GM18526 (cell line): ENCODE measurements around the gene EXOC4.

ENCODE experiments used
- POLR2A ChIP-seq: IDR thresholded peaks from 3 replicates; pipeline ENCODE4 v1.6.1; 2011; ENCODE audit not compliant: insufficient read length; ENCODE audit errors: extremely low read depth

Gene EXOC4

DNA sequence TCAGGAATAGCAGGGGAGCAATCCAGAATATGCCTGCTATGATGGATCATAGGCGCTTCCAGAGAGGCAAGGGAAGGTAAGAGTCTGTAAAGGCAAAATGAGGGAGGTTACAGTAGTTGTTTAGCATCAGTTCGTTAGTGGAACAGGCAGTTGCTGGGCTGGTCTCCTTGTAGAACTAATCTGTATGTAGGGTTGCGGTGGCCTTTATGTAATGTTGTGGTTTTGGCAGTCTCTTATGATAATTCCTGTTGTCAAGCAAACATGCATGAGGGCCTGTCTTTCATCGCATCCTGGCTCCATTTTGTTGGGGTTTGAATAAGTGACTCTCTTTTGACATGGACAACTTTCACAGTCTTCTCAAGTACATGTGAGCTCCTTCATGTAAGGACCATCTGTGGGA, 446.5 kb downstream of the EXOC4 start:
- TF ChIP-seq POLR2A = no peak

DNA sequence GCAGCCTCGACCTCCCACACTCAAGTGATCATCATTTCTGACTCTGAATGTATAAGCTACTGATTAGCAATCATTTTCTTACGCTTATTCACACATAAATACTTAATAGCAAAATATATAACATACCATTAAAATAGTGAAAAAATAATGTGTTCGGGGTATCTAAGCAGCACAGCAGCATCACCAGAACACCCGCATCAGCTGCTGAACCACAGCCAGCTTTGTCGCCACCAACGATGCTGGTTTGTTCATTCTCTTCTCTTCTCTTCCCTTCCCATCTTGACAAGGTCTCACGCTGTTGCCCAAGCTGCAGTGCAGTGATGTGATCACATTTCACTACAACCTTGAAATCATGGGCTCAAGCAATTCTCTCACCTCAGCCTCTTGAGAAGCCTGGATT, 449.2 kb downstream of the EXOC4 start:
- TF ChIP-seq POLR2A = no peak

DNA sequence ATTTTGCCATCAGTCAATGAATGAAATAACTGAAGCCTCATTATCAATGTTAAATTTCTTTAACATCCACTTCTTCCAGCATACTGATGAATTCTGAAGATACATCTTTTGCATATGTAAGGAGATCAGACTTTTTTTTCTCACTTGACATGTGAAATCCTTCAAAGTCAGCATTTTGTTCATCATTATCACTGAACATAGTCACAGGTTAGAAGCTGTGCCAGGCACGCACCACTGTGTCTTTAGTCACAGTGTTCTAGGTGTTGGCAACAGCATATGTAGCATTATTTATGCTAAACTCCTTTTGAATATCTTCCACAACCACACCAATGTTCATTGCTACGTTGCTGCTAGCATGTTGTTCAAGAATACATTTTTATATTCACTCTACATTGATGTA, 450.1 kb downstream of the EXOC4 start:
- TF ChIP-seq POLR2A = no peak

DNA sequence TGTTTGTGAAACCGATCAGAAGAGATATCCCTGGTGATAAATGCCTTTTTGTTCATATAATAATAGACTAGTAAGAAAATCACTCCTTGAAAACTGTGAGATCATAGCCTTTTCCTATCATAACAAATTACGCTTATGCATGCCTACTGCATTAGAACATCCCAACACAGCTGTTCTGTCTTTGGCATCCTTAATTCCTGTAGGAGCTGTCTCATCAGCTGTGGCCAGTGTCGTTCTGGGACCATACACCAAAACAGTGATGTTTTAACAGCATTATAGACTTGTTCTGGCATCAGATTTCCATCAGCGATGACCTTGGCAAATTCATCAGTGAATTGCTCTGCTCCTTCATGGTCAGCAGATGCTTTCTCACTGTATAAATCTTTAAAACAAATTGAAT, 450.7 kb downstream of the EXOC4 start:
- no peak for TF ChIP-seq POLR2A

DNA sequence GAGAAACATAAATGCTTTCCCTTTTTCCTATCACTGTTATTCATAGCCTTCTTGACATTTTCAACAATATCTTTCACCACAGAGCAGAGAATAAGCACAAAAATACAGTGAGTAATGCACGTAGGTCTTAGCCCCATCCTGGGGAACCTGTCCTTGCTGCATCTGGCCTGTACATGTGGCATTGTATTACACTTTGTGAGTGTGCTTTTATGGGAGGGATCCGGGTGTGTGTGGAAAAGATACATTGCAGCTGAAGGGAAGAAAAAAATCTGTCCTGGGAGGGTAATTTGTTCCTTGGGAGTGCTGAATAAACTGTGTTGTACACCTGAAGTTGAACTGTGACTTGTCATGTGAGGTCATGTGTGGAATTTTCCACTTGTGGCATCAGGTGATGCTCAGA, 451.6 kb downstream of the EXOC4 start:
- no peak for TF ChIP-seq POLR2A

DNA sequence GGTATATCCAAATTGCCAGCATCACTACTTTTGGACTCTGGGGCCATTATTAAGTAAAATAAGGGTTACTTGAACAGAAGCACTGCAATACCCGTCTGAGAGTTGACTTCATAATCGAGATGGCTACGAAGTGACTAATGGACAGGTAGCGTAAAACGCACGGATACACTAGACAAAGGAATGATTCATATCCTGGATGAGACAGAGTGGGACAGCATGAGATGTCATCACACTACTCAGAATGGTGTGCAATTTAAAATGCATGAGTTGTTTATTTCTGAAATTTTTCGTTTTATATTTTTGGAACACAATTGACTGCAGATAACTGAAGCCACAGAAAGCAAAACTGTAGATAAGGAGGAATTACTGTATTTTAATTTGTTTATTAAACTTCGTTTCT, 452.7 kb downstream of the EXOC4 start:
- no peak for TF ChIP-seq POLR2A

DNA sequence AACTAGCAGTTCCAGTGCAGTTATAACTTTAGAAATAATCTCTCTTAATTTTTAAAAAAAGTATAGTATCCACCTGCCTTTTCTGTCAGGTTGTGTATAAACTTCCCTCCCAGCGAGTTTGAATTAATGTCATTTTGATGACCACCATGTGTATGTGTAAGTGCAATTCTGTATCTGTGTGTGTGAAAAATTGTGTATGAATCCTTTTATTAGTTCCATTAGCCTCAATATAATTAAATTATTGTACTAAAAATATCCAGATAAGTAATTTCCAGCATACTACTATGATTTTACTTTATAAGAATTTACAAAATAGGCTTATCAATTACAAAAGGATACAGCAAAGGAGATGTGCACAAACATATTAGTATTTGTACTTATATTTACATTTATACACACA, 453.1 kb downstream of the EXOC4 start:
- no peak for TF ChIP-seq POLR2A

DNA sequence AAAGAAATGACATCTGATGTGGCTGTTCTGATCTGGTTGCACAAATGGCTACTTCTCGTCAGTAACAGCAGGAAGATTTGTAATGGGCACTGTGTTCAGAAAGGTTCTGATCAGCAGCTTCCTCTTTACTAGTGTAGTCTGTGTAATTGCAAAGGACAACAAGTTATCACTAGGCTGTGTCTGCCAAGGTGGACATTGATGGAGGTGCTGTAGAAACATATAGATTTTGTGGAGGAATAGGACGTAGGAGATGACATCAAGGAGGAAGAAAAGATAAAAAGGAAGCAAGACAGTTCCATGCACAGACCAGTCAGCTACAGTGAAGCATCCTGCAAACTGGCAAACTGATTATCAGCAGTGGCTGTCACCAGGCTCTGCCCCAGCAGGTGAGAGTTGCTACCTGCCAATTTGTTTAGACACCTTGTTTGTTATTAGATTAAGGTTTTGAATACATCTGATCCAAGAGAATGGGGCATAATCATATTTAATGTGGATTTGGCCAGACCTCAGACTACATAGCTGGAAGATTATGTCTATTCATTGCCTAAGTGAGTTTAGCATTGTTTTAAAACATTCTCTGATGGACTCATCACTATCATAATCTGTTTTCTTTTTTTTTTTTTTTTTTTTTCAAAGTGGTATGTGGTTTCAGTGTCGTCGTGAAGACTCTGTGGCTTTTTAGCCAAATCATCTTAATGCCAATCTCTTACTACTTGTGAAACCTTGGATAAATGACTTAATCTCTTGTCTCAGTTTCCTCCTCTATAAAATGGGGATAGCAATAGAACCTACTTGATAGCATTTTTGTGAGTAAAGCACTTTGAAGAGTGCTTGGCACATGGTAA, 456.4 kb downstream of the EXOC4 start:
- TF ChIP-seq POLR2A = no peak

DNA sequence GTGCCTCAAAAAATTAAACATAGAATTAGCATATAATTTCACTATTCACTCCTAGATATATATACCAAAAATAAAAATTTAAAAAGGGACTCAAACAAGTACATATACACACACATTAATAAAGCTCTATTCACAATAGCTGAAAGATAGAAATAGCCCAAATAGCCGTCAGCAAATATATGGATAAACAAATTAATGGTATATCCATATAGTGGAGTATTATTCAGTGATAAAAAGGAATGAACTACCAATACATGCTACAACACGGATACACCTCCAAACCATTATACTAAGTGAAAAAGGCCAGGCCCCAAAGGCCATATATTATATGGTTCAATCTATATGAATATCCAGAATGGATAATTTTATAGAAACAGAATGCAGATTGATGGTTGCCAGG, 459.7 kb downstream of the EXOC4 start:
- TF ChIP-seq POLR2A = no peak

DNA sequence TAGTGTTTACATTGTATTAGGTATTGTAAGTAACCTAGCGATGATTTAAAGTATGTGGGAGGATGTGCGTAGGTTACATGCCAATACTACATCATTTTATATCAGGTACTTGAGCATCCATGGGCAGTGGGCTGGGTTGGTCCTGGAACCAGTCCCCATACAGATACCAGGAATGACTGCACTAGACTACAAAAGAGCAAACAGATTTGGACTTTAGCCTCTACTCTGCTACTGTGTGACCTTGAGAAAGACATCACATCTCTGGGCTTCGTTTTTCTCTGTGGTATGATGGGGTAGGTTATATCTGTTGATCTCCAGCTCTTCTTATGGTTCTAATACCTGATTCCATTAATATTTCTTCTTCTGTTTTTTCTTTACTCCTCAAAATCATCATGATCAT, 461.8 kb downstream of the EXOC4 start:
- no peak for TF ChIP-seq POLR2A

DNA sequence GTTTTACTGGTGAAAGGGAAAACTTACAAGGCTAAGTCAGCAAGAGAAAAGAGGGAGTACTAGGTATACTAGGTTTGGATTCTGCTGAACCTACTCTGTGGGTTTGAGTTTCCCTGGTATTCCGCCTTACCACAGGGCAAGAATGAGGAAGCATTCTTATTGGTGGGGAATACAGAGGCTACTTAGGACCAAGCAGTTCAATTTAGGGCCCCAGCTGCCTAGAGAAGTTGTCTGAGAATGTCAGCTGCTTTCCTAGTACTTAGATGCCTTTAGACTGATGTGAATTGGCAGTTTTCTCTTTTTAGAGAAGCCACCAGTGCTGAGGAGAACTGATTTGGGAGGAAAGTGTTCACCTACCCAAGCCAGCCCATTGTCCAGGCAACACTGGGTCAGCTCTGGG, 465.3 kb downstream of the EXOC4 start:
- TF ChIP-seq POLR2A = no peak

DNA sequence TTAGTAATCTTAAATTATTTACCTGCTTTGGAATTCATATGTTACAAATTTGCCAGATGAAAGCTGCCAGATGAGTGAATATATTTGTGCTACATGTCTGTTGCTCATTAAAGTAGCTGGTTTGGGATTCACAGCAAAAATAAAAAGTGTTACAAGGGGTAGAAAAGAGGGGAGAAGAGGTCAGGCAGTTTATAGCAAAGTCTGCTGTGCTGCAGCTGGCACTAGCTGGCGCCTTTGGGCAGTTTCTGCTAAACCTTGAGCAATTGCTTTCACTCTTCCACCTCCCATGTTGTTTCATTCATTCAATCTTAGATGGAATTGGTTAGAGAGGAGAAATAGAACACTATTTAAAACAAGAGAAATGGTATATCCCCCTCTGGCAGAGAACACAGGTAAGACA, 470.2 kb downstream of the EXOC4 start:
- no peak for TF ChIP-seq POLR2A

DNA sequence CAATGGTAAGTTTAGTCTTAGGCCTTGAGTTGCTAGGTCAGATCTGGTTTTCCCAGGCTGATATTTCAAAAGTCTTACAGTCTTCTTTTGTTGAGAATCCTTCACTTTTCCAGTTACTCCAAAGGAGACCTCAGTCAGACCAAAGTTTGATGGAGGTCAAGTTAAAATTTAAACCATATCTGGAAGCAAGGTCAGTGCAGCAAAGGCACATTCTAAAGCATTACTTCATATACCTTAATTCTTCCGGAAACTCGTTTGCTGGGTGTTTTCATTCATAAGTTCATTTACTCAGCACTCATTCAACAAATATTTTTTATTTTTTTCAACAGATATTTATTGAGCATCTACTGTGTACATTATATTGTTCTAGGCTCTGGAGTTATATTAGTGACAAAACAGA, 471.3 kb downstream of the EXOC4 start:
- no peak for TF ChIP-seq POLR2A

DNA sequence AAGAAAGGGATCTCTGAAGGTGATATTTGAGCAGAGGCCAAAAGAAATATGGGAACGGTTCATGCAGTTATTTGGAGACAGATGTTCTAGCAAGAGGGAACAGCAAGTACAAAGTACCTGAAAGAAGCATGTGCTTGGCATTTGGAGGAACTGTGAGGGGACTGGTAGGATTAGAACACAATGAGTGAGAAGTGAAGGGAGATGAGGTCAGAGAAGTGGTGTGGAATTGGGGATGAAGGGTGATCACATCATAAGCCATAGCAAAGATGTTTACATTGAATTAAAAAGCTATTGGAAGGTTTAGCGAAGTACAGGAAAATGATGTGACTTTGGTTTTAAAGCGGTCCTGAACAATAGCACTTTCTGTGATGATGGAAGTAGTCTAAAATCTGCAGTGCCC, 471.8 kb downstream of the EXOC4 start:
- TF ChIP-seq POLR2A = no peak

DNA sequence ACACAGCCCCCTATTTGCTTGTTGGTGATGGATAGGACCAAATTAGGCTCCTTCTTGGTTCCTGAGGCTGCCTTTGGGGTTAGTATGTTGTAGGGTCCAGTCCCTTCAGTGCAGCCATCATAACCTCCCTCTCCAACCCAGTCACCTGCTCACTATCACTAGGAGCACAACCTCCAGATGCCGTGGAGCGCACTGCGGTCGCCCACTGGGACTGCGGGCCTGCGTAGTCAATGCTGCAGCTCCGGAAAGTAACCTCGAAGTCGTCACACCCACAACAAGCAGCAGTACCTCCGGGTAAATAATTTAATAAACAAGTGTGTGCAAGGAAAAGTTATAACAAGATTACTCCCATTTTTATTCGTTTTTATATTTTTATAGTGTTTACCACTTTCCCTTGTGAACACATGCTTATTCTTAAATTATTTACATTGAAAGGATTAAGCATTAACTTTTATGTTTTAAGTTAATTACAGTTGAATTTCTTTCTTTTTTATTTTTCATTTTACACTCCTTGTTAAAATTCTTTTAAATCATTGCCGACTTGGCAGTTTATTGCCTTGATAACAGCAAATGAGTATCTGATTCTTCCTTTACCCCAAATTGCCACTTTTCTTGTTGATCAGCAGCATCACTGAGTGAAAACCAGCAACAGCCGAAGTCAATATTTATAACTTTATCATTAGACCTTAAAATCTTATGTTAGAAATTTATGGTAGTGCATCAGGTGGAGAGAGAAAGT, 474.8 kb downstream of the EXOC4 start:
- TF ChIP-seq POLR2A = no peak

DNA sequence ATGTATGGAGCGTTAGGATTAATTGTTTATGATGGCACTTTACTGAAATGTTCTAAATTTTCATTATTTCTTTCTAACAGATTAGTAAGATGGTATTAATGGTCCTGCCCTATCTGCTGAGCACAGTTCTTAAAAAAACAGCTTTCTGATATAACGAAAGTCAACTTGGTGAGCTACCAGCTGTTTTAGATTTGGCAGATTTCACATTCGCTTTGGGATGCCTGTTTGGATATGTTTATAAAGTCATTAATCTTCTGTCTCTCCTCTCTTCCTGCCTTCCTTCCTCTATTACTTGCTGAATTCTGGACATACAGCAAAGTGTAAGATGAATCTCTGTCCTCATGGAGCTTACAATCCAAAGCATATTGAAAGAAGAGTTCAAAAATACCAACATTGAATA, 477.5 kb downstream of the EXOC4 start:
- no peak for TF ChIP-seq POLR2A

DNA sequence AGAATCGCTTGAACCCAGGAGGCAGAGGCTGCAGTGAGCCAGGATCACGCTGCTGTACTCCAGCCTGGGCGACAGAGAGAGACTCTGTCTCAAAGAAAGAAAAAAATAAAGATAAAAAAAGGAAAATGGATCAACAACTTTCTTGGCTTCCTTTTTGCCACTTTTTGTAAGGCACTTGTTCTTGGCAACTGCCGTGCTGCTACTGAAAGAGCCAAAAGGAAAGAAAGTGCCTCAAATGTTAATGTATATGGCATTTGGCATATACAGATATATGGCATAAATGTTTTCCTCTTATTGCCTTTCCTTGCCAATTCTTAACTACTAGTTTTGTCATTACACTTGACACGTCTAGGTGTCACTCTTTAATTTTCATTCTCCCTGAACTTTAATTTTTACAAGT, 480.5 kb downstream of the EXOC4 start:
- TF ChIP-seq POLR2A = no peak
